Measurements from ENCODE around the gene SLC6A7.

DNA sequence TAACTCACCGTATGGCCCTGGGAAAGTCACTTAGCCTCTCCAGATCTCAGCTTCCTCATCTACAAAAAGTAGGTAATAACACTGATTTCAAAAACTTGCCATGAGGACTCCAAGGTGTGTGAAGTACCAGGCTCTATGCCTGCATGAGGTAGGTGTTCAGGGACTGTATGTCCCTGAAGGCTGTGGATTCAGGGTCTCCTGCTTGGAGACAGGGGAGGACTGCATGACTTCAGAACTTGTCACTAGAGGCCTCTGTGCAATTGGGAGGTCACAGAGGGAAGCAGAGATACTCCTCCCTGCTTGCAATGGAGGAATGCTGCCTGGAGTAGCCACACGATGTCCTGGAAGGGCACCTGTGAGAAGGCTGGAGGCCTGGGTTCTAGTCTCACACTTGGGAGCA lies 36.4 kb upstream of the SLC6A7 start:
- TF ChIP-seq CTCF (IDR thresholded peaks at IDR 0.05; ENCODE audit: low read depth, low read length) (no peak), POLR2A (IDR thresholded peaks at IDR 0.05; ENCODE audit: extremely low read depth, insufficient read length) (no peak)
- TF ChIP-seq, protein P1, sequence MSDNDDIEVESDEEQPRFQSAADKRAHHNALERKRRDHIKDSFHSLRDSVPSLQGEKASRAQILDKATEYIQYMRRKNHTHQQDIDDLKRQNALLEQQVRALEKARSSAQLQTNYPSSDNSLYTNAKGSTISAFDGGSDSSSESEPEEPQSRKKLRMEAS (IDR thresholded peaks at IDR 0.05; ENCODE audit: low read depth, low read length) = no peak
